AG10803 (cell line): ENCODE data around the gene ARHGAP21.
"Not testable (repeated sequence)": the region's sequence is repeated elsewhere in the genome, so short reads cannot be mapped to it uniquely, and the experiment has no call there.

ENCODE experiments used
- DNase-seq: peaks from one replicate; pipeline ENCODE4 v3.0.0; 2010; ENCODE audit warnings: low read depth
- H3K4me3 ChIP-seq: 2 replicates; pipeline ENCODE4 v1.5.1; 2011; ENCODE audit warnings: mild to moderate bottlenecking, low read length, control low read depth
- CTCF ChIP-seq: conservative IDR thresholded peaks from 2 replicates; pipeline ENCODE4 v1.5.1; 2011; ENCODE audit warnings: mild to moderate bottlenecking, low read length, control low read depth, inconsistent platforms

The ARHGAP21 gene

GRCh38 chr10:24639124-24639523, 84.6 kb downstream of the ARHGAP21 start:
- no peak for TF ChIP-seq CTCF
- no peak for DNase-seq
- H3K4me3 ChIP-seq: no peak overlapping the region

GRCh38 chr10:24625778-24626177, 97.9 kb downstream of the ARHGAP21 start:
- TF ChIP-seq CTCF: no peak
- DNase-seq: no peak
- H3K4me3 ChIP-seq: no peak overlapping the region

GRCh38 chr10:24623383-24623782, 100.3 kb downstream of the ARHGAP21 start:
- no peak for DNase-seq
- H3K4me3 ChIP-seq: no peak overlapping the region
- TF ChIP-seq CTCF: no peak

- DNase-seq: peak; percentile 31
- TF ChIP-seq CTCF: no peak
- H3K4me3 ChIP-seq: no peak overlapping the region
These were observed 100.8 kb downstream of the ARHGAP21 start for GRCh38 chr10:24622781-24623301.

GRCh38 chr10:24621035-24621795, 102.5 kb downstream of the ARHGAP21 start:
- DNase-seq: not testable (repeated sequence)

GRCh38 chr10:24619994-24620310, 103.7 kb downstream of the ARHGAP21 start:
- not testable (repeated sequence) for H3K4me3 ChIP-seq, DNase-seq

More at GRCh38 chr10:24621035-24621795, 102.5 kb downstream of the ARHGAP21 start:
- H3K4me3 ChIP-seq: not testable (repeated sequence)

GRCh38 chr10:24619291-24619993, 104.2 kb downstream of the ARHGAP21 start:
- not testable (repeated sequence) for H3K4me3 ChIP-seq, DNase-seq

- DNase-seq: no peak
- TF ChIP-seq CTCF: no peak
- H3K4me3 ChIP-seq: no peak overlapping the region
These were observed 105.3 kb downstream of the ARHGAP21 start for GRCh38 chr10:24618401-24618800.
